Kidney glomerular epithelial cell (primary cell): Measurements from ENCODE around the gene IPCEF1.

Experiments
- DNase-seq: peaks from one replicate; lab custom pipeline; 2025; lab: John Stamatoyannopoulos, UW

The IPCEF1 gene

GRCh38 chr6:154292855-154293519 is 63.6 kb downstream of the IPCEF1 start:
- DNase-seq: peak; percentile 81

- no peak for DNase-seq
These were observed 64.5 kb downstream of the IPCEF1 start for GRCh38 chr6:154292066-154292465.

- no peak for DNase-seq
These were observed 66.6 kb downstream of the IPCEF1 start for GRCh38 chr6:154289818-154290508.

GRCh38 chr6:154285826-154286225 is 70.8 kb downstream of the IPCEF1 start:
- DNase-seq: no peak

- DNase-seq: no peak
These were observed 72.2 kb downstream of the IPCEF1 start for GRCh38 chr6:154284313-154284853.

- DNase-seq: no peak
These were observed 76.1 kb downstream of the IPCEF1 start for GRCh38 chr6:154280521-154280920.

GRCh38 chr6:154277629-154278017 is 79.0 kb downstream of the IPCEF1 start:
- no peak for DNase-seq

- DNase-seq: peak; percentile 67
These were observed 79.6 kb downstream of the IPCEF1 start for GRCh38 chr6:154276810-154277628.

GRCh38 chr6:154274168-154274567 is 82.4 kb downstream of the IPCEF1 start:
- DNase-seq: no peak

GRCh38 chr6:154268486-154268885 is 88.1 kb downstream of the IPCEF1 start:
- no peak for DNase-seq

GRCh38 chr6:154267508-154268106 is 89.0 kb downstream of the IPCEF1 start:
- no peak for DNase-seq

- no peak for DNase-seq
These were observed 90.0 kb downstream of the IPCEF1 start for GRCh38 chr6:154266560-154267099.

GRCh38 chr6:154261688-154262397 is 94.8 kb downstream of the IPCEF1 start:
- DNase-seq: no peak

GRCh38 chr6:154258064-154258757 is 98.4 kb downstream of the IPCEF1 start:
- no peak for DNase-seq

GRCh38 chr6:154257067-154257466 is 99.5 kb downstream of the IPCEF1 start:
- no peak for DNase-seq

- no peak for DNase-seq
These were observed 103.9 kb downstream of the IPCEF1 start for GRCh38 chr6:154252678-154253077.

- DNase-seq: no peak
These were observed 105.5 kb downstream of the IPCEF1 start for GRCh38 chr6:154251116-154251515.

- peak; percentile 45 for DNase-seq
These were observed 106.9 kb downstream of the IPCEF1 start for GRCh38 chr6:154249499-154250298.

- DNase-seq: no peak
These were observed 109.3 kb downstream of the IPCEF1 start for GRCh38 chr6:154247119-154247861.
